ENCODE results near the gene DYSF.

GRCh38 chr2:71566372-71566771, 113.0 kb downstream of the DYSF start:
- TF ChIP-seq SIN3A (IDR thresholded peaks at IDR 0.05; ENCODE audit: borderline replicate concordance, insufficient read depth, low read length), result no peak
- no peak for TF ChIP-seq FOXP2 (optimal IDR thresholded peaks at IDR 0.05; ENCODE audit: borderline replicate concordance, extremely low read depth, extremely low read length, insufficient read depth)
- no peak for TF ChIP-seq REST (IDR thresholded peaks at IDR 0.05; ENCODE audit: insufficient read depth in 1 of 2, low read depth in 2 of 2, low read length in 2 of 2)
- no peak for TF ChIP-seq POLR2AphosphoS5 (IDR thresholded peaks at IDR 0.05; ENCODE audit: low read depth, low read length)
- TF ChIP-seq TAF1 (IDR thresholded peaks at IDR 0.05; ENCODE audit: borderline replicate concordance, insufficient read depth, low read length), result no peak

Data from PFSK-1 (cell line).